HEK293 (cell line): ENCODE measurements around the gene NFATC3.

Source experiments
- CTCF ChIA-PET: fragments of 350-600 bp; formaldehyde crosslinking; extraction: SDS; loops from one replicate; lab custom pipeline; 2021; ENCODE audit warnings: antibody characterized with exemption; lab: Yijun Ruan, JAX
- POLR2A ChIA-PET: fragments of 300-600 bp; formaldehyde crosslinking; extraction: SDS; loops from one replicate; lab custom pipeline; 2020; ENCODE audit warnings: antibody characterized with exemption, inconsistent platforms; lab: Yijun Ruan, JAX
- H3K27ac ChIP-seq: fragments of 200-500 bp; sonication (Bioruptor generic); 2 replicates; pipeline ENCODE4 v1.5.1; 2014; ENCODE audit warnings: low read depth, low read length, control low read depth, inconsistent platforms; ENCODE audit errors: extremely low read depth
- H3K36me3 ChIP-seq, 2 experiments: fragments of 200-500 bp in 1 of 2; sonication (Bioruptor generic) in 1 of 2; 1 replicate in 1 of 2; 2 replicates in 1 of 2; pipeline ENCODE4 v1.5.1; 2014 to 2017; ENCODE audit warnings: inconsistent platforms in 2 of 2, low read length in 2 of 2; ENCODE audit not compliant: control insufficient read depth in 2 of 2, insufficient read depth in 1 of 2
- H3K4me1 ChIP-seq: fragments of 200-500 bp; sonication (Bioruptor generic); 2 replicates; pipeline ENCODE4 v1.5.1; 2014; ENCODE audit warnings: mild to moderate bottlenecking, low read length, inconsistent platforms; ENCODE audit not compliant: control insufficient read depth, insufficient read depth
- H3K4me3 ChIP-seq: 2 replicates; pipeline ENCODE4 v1.5.1; 2011; ENCODE audit warnings: low read depth, mild to moderate bottlenecking, control low read depth, low read length, moderate library complexity
- H3K9me3 ChIP-seq: fragments of 200-500 bp; sonication (Bioruptor generic); 2 replicates; pipeline ENCODE4 v1.5.1; 2014; ENCODE audit warnings: low read depth, low read length, inconsistent platforms; ENCODE audit not compliant: control insufficient read depth, insufficient read depth
- GLI4 ChIP-seq: fragments of 450-650 bp; formaldehyde crosslinking; IDR thresholded peaks from 2 replicates; pipeline ENCODE4 v1.5.1; 2016; ENCODE audit warnings: missing biosample characterization, missing genetic modification characterization
- GLIS2 ChIP-seq: fragments of 450-650 bp; formaldehyde crosslinking; IDR thresholded peaks from 2 replicates; pipeline ENCODE4 v1.5.1; 2016; ENCODE audit warnings: missing biosample characterization, missing genetic modification characterization
- KLF16 ChIP-seq: fragments of 450-650 bp; formaldehyde crosslinking; IDR thresholded peaks from 2 replicates; pipeline ENCODE4 v1.5.1; 2017; ENCODE audit warnings: missing biosample characterization, missing genetic modification characterization
- MZF1 ChIP-seq: fragments of 450-650 bp; formaldehyde crosslinking; IDR thresholded peaks from 2 replicates; pipeline ENCODE4 v1.5.1; 2017; ENCODE audit warnings: missing biosample characterization, missing genetic modification characterization, borderline replicate concordance
- OSR2 ChIP-seq: fragments of 450-650 bp; formaldehyde crosslinking; IDR thresholded peaks from 2 replicates; pipeline ENCODE4 v1.5.1; 2016; ENCODE audit warnings: missing biosample characterization, missing genetic modification characterization
- PBX3 ChIP-seq: sonication (generic); formaldehyde crosslinking; IDR thresholded peaks from 2 replicates; pipeline ENCODE4 v1.8.1; 2022; ENCODE audit warnings: mild to moderate bottlenecking, moderate library complexity, missing genetic modification reagents
- REPIN1 ChIP-seq: fragments of 450-650 bp; formaldehyde crosslinking; IDR thresholded peaks from 2 replicates; pipeline ENCODE4 v1.5.1; 2017; ENCODE audit warnings: missing biosample characterization, missing genetic modification characterization, low read depth
- ZBTB20 ChIP-seq: fragments of 450-650 bp; formaldehyde crosslinking; IDR thresholded peaks from 2 replicates; pipeline ENCODE4 v1.5.1; 2016; ENCODE audit warnings: missing biosample characterization, missing genetic modification characterization
- ZBTB26 ChIP-seq: fragments of 450-650 bp; formaldehyde crosslinking; optimal IDR thresholded peaks from 2 replicates; pipeline ENCODE3; 2016; ENCODE audit warnings: missing biosample characterization, mild to moderate bottlenecking, missing genetic modification characterization
- ZBTB7A ChIP-seq: fragments of 450-650 bp; formaldehyde crosslinking; IDR thresholded peaks from 2 replicates; pipeline ENCODE4 v1.5.1; 2016; ENCODE audit warnings: low read depth, missing biosample characterization, missing genetic modification characterization
- ZNF132 ChIP-seq: fragments of 450-650 bp; formaldehyde crosslinking; IDR thresholded peaks from 2 replicates; pipeline ENCODE4 v1.5.1; 2017; ENCODE audit warnings: missing biosample characterization, missing genetic modification characterization, borderline replicate concordance
- ZNF133 ChIP-seq: fragments of 450-650 bp; formaldehyde crosslinking; IDR thresholded peaks from 2 replicates; pipeline ENCODE4 v1.5.1; 2016; ENCODE audit warnings: missing biosample characterization, missing genetic modification characterization
- ZNF311 ChIP-seq: fragments of 450-650 bp; formaldehyde crosslinking; IDR thresholded peaks from 2 replicates; pipeline ENCODE4 v1.5.1; 2017; ENCODE audit warnings: missing biosample characterization, missing genetic modification characterization, borderline replicate concordance
- ZNF324 ChIP-seq: fragments of 450-650 bp; formaldehyde crosslinking; IDR thresholded peaks from 2 replicates; pipeline ENCODE4 v1.5.1; 2016; ENCODE audit warnings: missing biosample characterization, missing genetic modification characterization
- ZNF37A ChIP-seq: fragments of 450-650 bp; IDR thresholded peaks from 2 replicates; pipeline ENCODE4 v1.5.1; 2018; ENCODE audit warnings: missing biosample characterization, missing genetic modification characterization
- ZNF391 ChIP-seq: fragments of 450-650 bp; formaldehyde crosslinking; IDR thresholded peaks from 2 replicates; pipeline ENCODE4 v1.5.1; 2016; ENCODE audit warnings: low read depth, missing biosample characterization, missing genetic modification characterization, borderline replicate concordance
- ZNF416 ChIP-seq: fragments of 450-650 bp; formaldehyde crosslinking; IDR thresholded peaks from 2 replicates; pipeline ENCODE4 v1.5.1; 2016; ENCODE audit warnings: missing biosample characterization, missing genetic modification characterization
- ZNF518A ChIP-seq: fragments of 450-650 bp; formaldehyde crosslinking; conservative IDR thresholded peaks from 2 replicates; pipeline ENCODE4 v1.5.1; 2016; ENCODE audit warnings: low read depth, missing biosample characterization, missing genetic modification characterization
- ZNF549 ChIP-seq: fragments of 450-650 bp; IDR thresholded peaks from 2 replicates; pipeline ENCODE4 v1.5.1; 2018; ENCODE audit warnings: missing biosample characterization, missing genetic modification characterization, mild to moderate bottlenecking, inconsistent platforms, moderate library complexity
- ZNF670 ChIP-seq: fragments of 450-650 bp; formaldehyde crosslinking; IDR thresholded peaks from 2 replicates; pipeline ENCODE4 v1.5.1; 2016; ENCODE audit warnings: missing biosample characterization, missing genetic modification characterization, low read depth
- ZNF701 ChIP-seq: fragments of 450-650 bp; formaldehyde crosslinking; IDR thresholded peaks from 2 replicates; pipeline ENCODE4 v1.5.1; 2016; ENCODE audit warnings: missing biosample characterization, missing genetic modification characterization
- ZNF837 ChIP-seq: fragments of 450-650 bp; formaldehyde crosslinking; IDR thresholded peaks from 2 replicates; pipeline ENCODE4 v1.5.1; 2016; ENCODE audit warnings: missing biosample characterization, missing genetic modification characterization
- ZSCAN30 ChIP-seq: fragments of 450-650 bp; IDR thresholded peaks from 2 replicates; pipeline ENCODE4 v1.5.1; 2018; ENCODE audit warnings: missing biosample characterization, mild to moderate bottlenecking, missing genetic modification characterization, moderate library complexity
- TF ChIP-seq, protein P1 (sequence below): fragments of 450-650 bp; formaldehyde crosslinking; IDR thresholded peaks from 2 replicates; pipeline ENCODE4 v1.5.1; 2016; ENCODE audit warnings: missing biosample characterization, missing genetic modification characterization
- TF ChIP-seq, protein P2 (sequence below): fragments of 450-650 bp; formaldehyde crosslinking; IDR thresholded peaks from 2 replicates; pipeline ENCODE4 v1.5.1; 2017; ENCODE audit warnings: missing biosample characterization, missing genetic modification characterization

NFATC3 gene

DNA sequence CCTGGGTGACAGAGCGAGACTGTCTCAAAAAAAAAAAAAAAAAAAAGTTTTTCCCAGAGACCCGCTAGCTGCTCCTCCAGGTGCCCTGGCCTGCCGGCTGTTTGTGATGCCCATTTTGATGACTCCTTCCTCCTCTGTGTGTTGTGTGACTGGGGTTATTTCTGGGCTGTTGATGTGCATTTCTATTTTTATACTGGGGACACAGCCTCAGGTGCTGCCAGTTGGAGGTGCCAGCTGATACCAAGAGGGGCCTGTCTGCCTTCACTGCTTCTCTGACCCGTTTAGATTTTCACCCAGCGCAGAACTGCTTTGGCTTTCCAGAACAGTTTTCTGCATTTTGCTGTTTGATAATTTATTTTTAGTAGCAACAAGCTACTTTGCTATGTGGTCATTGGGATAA, 166.7 kb downstream of the NFATC3 start (continued):
- TF ChIP-seq REPIN1 (tag by site-specific recombination) (no peak), ZNF837 (no peak), ZNF324 (no peak), ZNF701 (tag by site-specific recombination) (no peak), OSR2 (tag by site-specific recombination) (no peak), ZNF549 (tag by site-specific recombination) (no peak), ZNF132 (no peak), ZNF311 (tag by site-specific recombination) (no peak)
- TF ChIP-seq, protein P1, sequence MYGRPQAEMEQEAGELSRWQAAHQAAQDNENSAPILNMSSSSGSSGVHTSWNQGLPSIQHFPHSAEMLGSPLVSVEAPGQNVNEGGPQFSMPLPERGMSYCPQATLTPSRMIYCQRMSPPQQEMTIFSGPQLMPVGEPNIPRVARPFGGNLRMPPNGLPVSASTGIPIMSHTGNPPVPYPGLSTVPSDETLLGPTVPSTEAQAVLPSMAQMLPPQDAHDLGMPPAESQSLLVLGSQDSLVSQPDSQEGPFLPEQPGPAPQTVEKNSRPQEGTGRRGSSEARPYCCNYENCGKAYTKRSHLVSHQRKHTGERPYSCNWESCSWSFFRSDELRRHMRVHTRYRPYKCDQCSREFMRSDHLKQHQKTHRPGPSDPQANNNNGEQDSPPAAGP (tag by site-specific recombination): no peak
- TF ChIP-seq, all 188 proteins: peak for 0

- no peaks in the 10 kb centered on the region for H3K4me1 ChIP-seq
- POLR2A ChIA-PET: interaction anchor here (0.6 to 2.4 kb wide), 3 partner anchors 15 to 856 kb away, joined by 3 to 9 read pairs (median 3); partner anchors contain the start of genes PRMT7 and SLC7A6OS
- no peaks in the 10 kb centered on the region for H3K9me3 ChIP-seq
- H3K36me3 ChIP-seq: peaks cover 0 to 55% of the 10 kb centered on the region in 2 experiments; a peak in 2 of 3 replicates
- H3K4me3 ChIP-seq: no peak overlapping the region
- no peak overlapping the region for H3K27ac ChIP-seq
- CTCF ChIA-PET: interaction anchor here (1.8 to 2.8 kb wide), 2 partner anchors 9 to 11 kb away, joined by 5 to 14 read pairs; partner anchors contain the start of gene SLC7A6
- TF ChIP-seq ZSCAN30 (tag by site-specific recombination) (no peak), MZF1 (tag by site-specific recombination) (no peak), ZNF37A (tag by site-specific recombination) (no peak), ZBTB26 (tag by site-specific recombination) (no peak), ZNF670 (no peak), ZNF133 (tag by site-specific recombination) (no peak), GLI4 (tag by site-specific recombination) (no peak), PBX3 (CRISPR knock-in tag) (no peak), KLF16 (tag by site-specific recombination) (no peak), ZBTB7A (tag by site-specific recombination) (no peak), ZNF416 (tag by site-specific recombination) (no peak), GLIS2 (no peak), ZBTB20 (tag by site-specific recombination) (no peak), ZNF391 (tag by site-specific recombination) (no peak), ZNF518A (tag by site-specific recombination) (no peak)
- TF ChIP-seq, protein P2, sequence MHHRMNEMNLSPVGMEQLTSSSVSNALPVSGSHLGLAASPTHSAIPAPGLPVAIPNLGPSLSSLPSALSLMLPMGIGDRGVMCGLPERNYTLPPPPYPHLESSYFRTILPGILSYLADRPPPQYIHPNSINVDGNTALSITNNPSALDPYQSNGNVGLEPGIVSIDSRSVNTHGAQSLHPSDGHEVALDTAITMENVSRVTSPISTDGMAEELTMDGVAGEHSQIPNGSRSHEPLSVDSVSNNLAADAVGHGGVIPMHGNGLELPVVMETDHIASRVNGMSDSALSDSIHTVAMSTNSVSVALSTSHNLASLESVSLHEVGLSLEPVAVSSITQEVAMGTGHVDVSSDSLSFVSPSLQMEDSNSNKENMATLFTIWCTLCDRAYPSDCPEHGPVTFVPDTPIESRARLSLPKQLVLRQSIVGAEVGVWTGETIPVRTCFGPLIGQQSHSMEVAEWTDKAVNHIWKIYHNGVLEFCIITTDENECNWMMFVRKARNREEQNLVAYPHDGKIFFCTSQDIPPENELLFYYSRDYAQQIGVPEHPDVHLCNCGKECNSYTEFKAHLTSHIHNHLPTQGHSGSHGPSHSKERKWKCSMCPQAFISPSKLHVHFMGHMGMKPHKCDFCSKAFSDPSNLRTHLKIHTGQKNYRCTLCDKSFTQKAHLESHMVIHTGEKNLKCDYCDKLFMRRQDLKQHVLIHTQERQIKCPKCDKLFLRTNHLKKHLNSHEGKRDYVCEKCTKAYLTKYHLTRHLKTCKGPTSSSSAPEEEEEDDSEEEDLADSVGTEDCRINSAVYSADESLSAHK: no peak
Measured at GRCh38 chr16:68252383-68252782, 167.2 kb downstream of the NFATC3 start.
